GM18868 (cell line): ENCODE measurements around the gene TMEM129.
"Not testable (repeated sequence)": the region's sequence is repeated elsewhere in the genome, so short reads cannot be mapped to it uniquely, and the experiment has no call there.

Experiments
- ATAC-seq: cut with Tn5 transposase; IDR thresholded peaks from one replicate; pipeline ENCODE4 v1.9.1; 2021; ENCODE audit warnings: mild to moderate bottlenecking, moderate library complexity; ENCODE audit not compliant: unreplicated experiment

Gene TMEM129

GRCh38 chr4:1701671-1702070 is 19.5 kb downstream of the TMEM129 start:
- ATAC-seq, result not testable (repeated sequence)

- ATAC-seq, result no peak
Observed at GRCh38 chr4:1695913-1696312, 25.2 kb downstream of the TMEM129 start.

- no peak for ATAC-seq
Observed at GRCh38 chr4:1693131-1693896, 27.8 kb downstream of the TMEM129 start.

GRCh38 chr4:1691737-1692373 is 29.3 kb downstream of the TMEM129 start:
- ATAC-seq, result no peak

- no peak for ATAC-seq
Observed at GRCh38 chr4:1690698-1691097, 30.4 kb downstream of the TMEM129 start.

- ATAC-seq, result no peak
Observed at GRCh38 chr4:1686440-1687036, 34.6 kb downstream of the TMEM129 start.

GRCh38 chr4:1685235-1686150 is 35.6 kb downstream of the TMEM129 start:
- ATAC-seq, result no peak

GRCh38 chr4:1684506-1685234 is 36.5 kb downstream of the TMEM129 start:
- no peak for ATAC-seq

GRCh38 chr4:1683736-1684505 is 37.2 kb downstream of the TMEM129 start, which contains the start of gene FAM53A:
Gene FAM53A, minus strand, starts transcription at chr4:1684313. Its CDS starts 15,572 bp downstream, at chr4:1668741.
- ATAC-seq, result peak; percentile 87

- ATAC-seq, result peak; percentile 2
Observed at GRCh38 chr4:1683261-1683735, 37.8 kb downstream of the TMEM129 start.

GRCh38 chr4:1682860-1683259 is 38.3 kb downstream of the TMEM129 start:
- ATAC-seq, result no peak

- ATAC-seq, result no peak
Observed at GRCh38 chr4:1678244-1678643, 42.9 kb downstream of the TMEM129 start.

- no peak for ATAC-seq
Observed at GRCh38 chr4:1676605-1677525, 44.3 kb downstream of the TMEM129 start.

GRCh38 chr4:1675802-1676137 is 45.4 kb downstream of the TMEM129 start:
- no peak for ATAC-seq

GRCh38 chr4:1675136-1675801 is 45.9 kb downstream of the TMEM129 start:
- ATAC-seq, result no peak

GRCh38 chr4:1674682-1675081 is 46.4 kb downstream of the TMEM129 start:
- ATAC-seq, result no peak

GRCh38 chr4:1673671-1674070 is 47.5 kb downstream of the TMEM129 start:
- no peak for ATAC-seq

- ATAC-seq, result not testable (repeated sequence)
Observed at GRCh38 chr4:1671011-1671410, 50.1 kb downstream of the TMEM129 start.
